Upper lobe of left lung (tissue), 4 donors: Measurements from ENCODE around the gene PFKFB4.

Experiments
- EP300 ChIP-seq, 4 donors: sonication (generic); formaldehyde crosslinking; IDR thresholded peaks; one replicate each; pipeline ENCODE4 v1.5.1; 2017; ENCODE audit warnings: antibody characterized with exemption in 4 of 4, control low read depth in 2 of 4
- POLR2A ChIP-seq, 4 donors: fragments of 450-650 bp; IDR thresholded peaks; one replicate each; pipeline ENCODE4 v1.5.1; 2016 to 2017; ENCODE audit warnings: antibody characterized with exemption in 4 of 4, mild to moderate bottlenecking in 2 of 4
- POLR2AphosphoS5 ChIP-seq, 2 donors: sonication (generic); formaldehyde crosslinking; IDR thresholded peaks; one replicate each; pipeline ENCODE4 v1.5.1; 2017; ENCODE audit warnings: antibody characterized with exemption in 2 of 2
- TF ChIP-seq, protein P1 (sequence below), 6 experiments: fragments of 450-650 bp in 4 of 6; fragments of 200-600 bp in 2 of 6; sonication (generic) in 2 of 6; IDR thresholded peaks; one replicate each; pipeline ENCODE4 v1.5.1; 2016 to 2019; ENCODE audit warnings: antibody characterized with exemption in 6 of 6

DNA sequence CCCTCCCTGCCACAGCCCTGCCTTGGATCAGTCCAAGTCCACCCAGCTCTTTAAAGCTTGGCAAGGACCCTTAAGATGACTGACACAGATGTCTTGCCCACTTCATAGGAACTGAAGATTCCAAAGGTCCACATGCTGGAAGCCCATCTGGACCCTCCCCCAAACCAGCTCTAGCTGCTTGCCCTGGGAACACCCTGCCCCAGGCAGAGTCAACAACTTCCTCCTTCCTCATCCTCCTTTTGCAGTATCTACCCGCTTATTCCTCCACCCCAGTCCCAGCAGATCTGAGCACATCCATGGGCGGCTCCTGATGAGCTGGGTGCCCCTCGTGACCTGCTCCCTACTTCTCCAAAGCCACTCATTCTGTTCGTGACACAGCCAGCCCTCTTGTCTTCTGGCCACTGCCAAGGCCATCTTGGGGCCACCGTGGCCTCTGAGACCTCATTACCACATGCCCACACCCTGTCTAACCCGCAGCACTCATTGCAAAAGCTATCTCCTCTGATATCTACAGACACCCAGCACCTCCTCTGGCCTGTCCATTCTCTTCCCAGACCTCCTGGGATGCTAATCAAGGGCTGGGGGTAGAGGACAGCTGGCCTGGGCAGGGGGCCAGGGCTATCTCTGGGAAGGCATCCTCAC, 2.0 kb upstream of the PFKFB4 start:
- TF ChIP-seq, protein P1, sequence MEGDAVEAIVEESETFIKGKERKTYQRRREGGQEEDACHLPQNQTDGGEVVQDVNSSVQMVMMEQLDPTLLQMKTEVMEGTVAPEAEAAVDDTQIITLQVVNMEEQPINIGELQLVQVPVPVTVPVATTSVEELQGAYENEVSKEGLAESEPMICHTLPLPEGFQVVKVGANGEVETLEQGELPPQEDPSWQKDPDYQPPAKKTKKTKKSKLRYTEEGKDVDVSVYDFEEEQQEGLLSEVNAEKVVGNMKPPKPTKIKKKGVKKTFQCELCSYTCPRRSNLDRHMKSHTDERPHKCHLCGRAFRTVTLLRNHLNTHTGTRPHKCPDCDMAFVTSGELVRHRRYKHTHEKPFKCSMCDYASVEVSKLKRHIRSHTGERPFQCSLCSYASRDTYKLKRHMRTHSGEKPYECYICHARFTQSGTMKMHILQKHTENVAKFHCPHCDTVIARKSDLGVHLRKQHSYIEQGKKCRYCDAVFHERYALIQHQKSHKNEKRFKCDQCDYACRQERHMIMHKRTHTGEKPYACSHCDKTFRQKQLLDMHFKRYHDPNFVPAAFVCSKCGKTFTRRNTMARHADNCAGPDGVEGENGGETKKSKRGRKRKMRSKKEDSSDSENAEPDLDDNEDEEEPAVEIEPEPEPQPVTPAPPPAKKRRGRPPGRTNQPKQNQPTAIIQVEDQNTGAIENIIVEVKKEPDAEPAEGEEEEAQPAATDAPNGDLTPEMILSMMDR (IDR thresholded peaks at IDR 0.05) = no peak
- peak in 1 of 4 donors; percentile 53 for TF ChIP-seq POLR2A (IDR thresholded peaks at IDR 0.05)
- TF ChIP-seq POLR2AphosphoS5 (IDR thresholded peaks at IDR 0.05) = peak in 1 of 2 donors; percentile 28
- TF ChIP-seq EP300 (IDR thresholded peaks at IDR 0.05) = no peak
